Keratinocyte (primary cell): ENCODE measurements around the gene TTPAL.

ENCODE experiments used
- CTCF ChIP-seq, 3 experiments: IDR thresholded peaks in 1 of 3; conservative IDR thresholded peaks in 1 of 3; optimal IDR thresholded peaks in 1 of 3; 2 replicates in 2 of 3; 3 replicates in 1 of 3; pipeline versions ENCODE3 to v1.5.1; 2011; ENCODE audit warnings: low read length in 3 of 3, mild to moderate bottlenecking in 3 of 3, moderate library complexity in 2 of 3, control low read depth in 1 of 3, inconsistent platforms in 1 of 3; ENCODE audit not compliant: insufficient read depth in 2 of 3; ENCODE audit errors: extremely low read depth in 1 of 3
- EZH2 ChIP-seq: IDR thresholded peaks from one replicate; pipeline ENCODE4 v1.6.1; 2012; ENCODE audit warnings: inconsistent platforms, mild to moderate bottlenecking, low read length, moderate library complexity

- TF ChIP-seq CTCF (optimal IDR thresholded peaks at IDR 0.05 in 1 of 3, IDR thresholded peaks at IDR 0.05 in 1 of 3, conservative IDR thresholded peaks at IDR 0.05 in 1 of 3; ENCODE audit: extremely low read depth in 1 of 3, insufficient read depth in 2 of 3, low read length in 3 of 3) (no peak), EZH2 (no peak)
These were observed 46.7 kb upstream of the TTPAL start for GRCh38 chr20:44429017-44429339.
